H9 (cell line): ENCODE results near the gene UBXN7. TPM values are rescaled to one million over a fixed set of nuclear protein-coding genes. Genes with fewer than 3 reads are reported as not detected.

Experiments used
- DNase-seq: peaks from one replicate; pipeline ENCODE4 v3.0.0-alpha.2; 2017
- H2AFZ ChIP-seq: one replicate; pipeline ENCODE4 v1.6.1; 2013; ENCODE audit warnings: mild to moderate bottlenecking, low read length, control low read depth, moderate library complexity
- H2AK5ac ChIP-seq: 2 replicates; pipeline ENCODE4 v1.6.1; 2013; ENCODE audit warnings: low read length, control low read depth, mixed read lengths; ENCODE audit not compliant: insufficient read length
- H2BK120ac ChIP-seq: one replicate; pipeline ENCODE4 v1.6.1; 2013; ENCODE audit warnings: low read depth, mild to moderate bottlenecking, low read length, control low read depth, inconsistent platforms; ENCODE audit not compliant: poor library complexity, severe bottlenecking
- H2BK12ac ChIP-seq: 2 replicates; pipeline ENCODE4 v1.6.1; 2013; ENCODE audit warnings: low read length, control low read depth, mixed read lengths, low read depth; ENCODE audit not compliant: insufficient read length
- H2BK15ac ChIP-seq: 2 replicates; pipeline ENCODE4 v1.6.1; 2013; ENCODE audit warnings: low read depth, low read length, control low read depth
- H2BK20ac ChIP-seq: one replicate; pipeline ENCODE4 v1.6.1; 2013; ENCODE audit warnings: low read depth, mild to moderate bottlenecking, low read length, control low read depth, inconsistent platforms; ENCODE audit not compliant: poor library complexity, severe bottlenecking
- H2BK5ac ChIP-seq: 2 replicates; pipeline ENCODE4 v1.6.1; 2013; ENCODE audit warnings: low read length, control low read depth, mixed read lengths; ENCODE audit not compliant: insufficient read length
- H3K14ac ChIP-seq: 2 replicates; pipeline ENCODE4 v1.6.1; 2013; ENCODE audit warnings: low read length, control low read depth; ENCODE audit not compliant: insufficient read depth
- H3K18ac ChIP-seq: 2 replicates; pipeline ENCODE4 v1.6.1; 2013; ENCODE audit warnings: low read depth, mild to moderate bottlenecking, mixed read lengths, low read length, control low read depth; ENCODE audit not compliant: insufficient read length
- H3K23ac ChIP-seq: 2 replicates; pipeline ENCODE4 v1.6.1; 2013; ENCODE audit warnings: low read length, control low read depth, mixed read lengths, low read depth; ENCODE audit not compliant: insufficient read length
- H3K23me2 ChIP-seq: 2 replicates; pipeline ENCODE4 v1.6.1; 2013; ENCODE audit warnings: low read depth, mild to moderate bottlenecking, mixed read lengths, low read length, control low read depth; ENCODE audit not compliant: insufficient read length, poor library complexity, severe bottlenecking
- H3K27ac ChIP-seq: 2 replicates; pipeline ENCODE4 v1.5.1; 2013; ENCODE audit warnings: low read length, control low read depth, mixed read lengths, low read depth; ENCODE audit not compliant: insufficient read length
- H3K27me3 ChIP-seq: 2 replicates; pipeline ENCODE4 v1.6.1; 2013; ENCODE audit warnings: low read length, control low read depth, inconsistent platforms; ENCODE audit not compliant: insufficient read depth
- H3K4ac ChIP-seq: 2 replicates; pipeline ENCODE4 v1.6.1; 2013; ENCODE audit warnings: low read depth, mild to moderate bottlenecking, control low read depth, inconsistent platforms, low read length, moderate library complexity
- H3K4me1 ChIP-seq: 2 replicates; pipeline ENCODE4 v1.6.1; 2013; ENCODE audit warnings: low read length, control low read depth, inconsistent platforms; ENCODE audit not compliant: insufficient read depth
- H3K4me2 ChIP-seq: 2 replicates; pipeline ENCODE4 v1.6.1; 2013; ENCODE audit warnings: low read length, control low read depth, mixed read lengths; ENCODE audit not compliant: insufficient read length, insufficient read depth
- H3K56ac ChIP-seq: 2 replicates; pipeline ENCODE4 v1.6.1; 2013; ENCODE audit warnings: low read depth, mild to moderate bottlenecking, mixed read lengths, low read length, control low read depth; ENCODE audit not compliant: insufficient read length
- H3K79me1 ChIP-seq: 2 replicates; pipeline ENCODE4 v1.6.1; 2013; ENCODE audit warnings: low read depth, mild to moderate bottlenecking, moderate library complexity, low read length, control low read depth, inconsistent platforms; ENCODE audit not compliant: insufficient read depth, poor library complexity, severe bottlenecking
- H3K79me2 ChIP-seq: 2 replicates; pipeline ENCODE4 v1.6.1; 2013; ENCODE audit warnings: low read length, control low read depth, inconsistent platforms; ENCODE audit not compliant: insufficient read depth
- H3K9ac ChIP-seq: 2 replicates; pipeline ENCODE4 v1.6.1; 2013; ENCODE audit warnings: low read length, control low read depth, mixed read lengths; ENCODE audit not compliant: insufficient read length; ENCODE audit errors: extremely low read depth
- H3K9me3 ChIP-seq: one replicate; pipeline ENCODE4 v1.6.1; 2013; ENCODE audit warnings: low read depth, low read length, inconsistent platforms; ENCODE audit not compliant: control insufficient read depth
- H3T11ph ChIP-seq: one replicate; pipeline ENCODE4 v1.6.1; 2013; ENCODE audit warnings: mild to moderate bottlenecking, low read length, control low read depth, inconsistent platforms
- H4K20me1 ChIP-seq: one replicate; pipeline ENCODE4 v1.6.1; 2013; ENCODE audit not compliant: control insufficient read depth, insufficient read length, insufficient read depth
- H4K5ac ChIP-seq: 2 replicates; pipeline ENCODE4 v1.6.1; 2013; ENCODE audit warnings: low read depth, mild to moderate bottlenecking, mixed read lengths, low read length, control low read depth; ENCODE audit not compliant: insufficient read length
- H4K8ac ChIP-seq: replicated peaks from 2 replicates; pipeline ENCODE4 v1.6.1; 2013; ENCODE audit warnings: low read length, control low read depth, mixed read lengths, low read depth; ENCODE audit not compliant: insufficient read length
- H4K91ac ChIP-seq: 2 replicates; pipeline ENCODE4 v1.6.1; 2013; ENCODE audit warnings: low read depth, mild to moderate bottlenecking, moderate library complexity, mixed read lengths, low read length, control low read depth; ENCODE audit not compliant: insufficient read length
- H3K27ac Mint-ChIP-seq, 3 experiments: 2 replicates in 2 of 3; 3 replicates in 1 of 3; pipeline ENCODE4 v1.8.0; 2020 to 2021; ENCODE audit warnings: mixed read lengths in 3 of 3, mild to moderate bottlenecking in 1 of 3, moderate library complexity in 1 of 3
- H3K27me3 Mint-ChIP-seq: 2 replicates; pipeline ENCODE4 v1.8.0; 2021; ENCODE audit warnings: low read depth, mild to moderate bottlenecking, moderate library complexity, mixed read lengths
- H3K36me3 Mint-ChIP-seq, 3 experiments: 2 replicates in 2 of 3; 3 replicates in 1 of 3; pipeline ENCODE4 v1.8.0; 2020 to 2021; ENCODE audit warnings: low read depth in 3 of 3, mixed read lengths in 3 of 3; ENCODE audit not compliant: insufficient read depth in 1 of 3
- H3K4me1 Mint-ChIP-seq, 2 experiments: 2 replicates each; pipeline ENCODE4 v1.8.0; 2020; ENCODE audit warnings: mixed read lengths in 2 of 2
- H3K4me3 Mint-ChIP-seq, 2 experiments: 2 replicates in 1 of 2; 3 replicates in 1 of 2; pipeline ENCODE4 v1.8.0; 2020 to 2021; ENCODE audit warnings: mild to moderate bottlenecking in 2 of 2, mixed read lengths in 2 of 2, moderate library complexity in 1 of 2
- H3K9me3 Mint-ChIP-seq, 2 experiments: 2 replicates in 1 of 2; 3 replicates in 1 of 2; pipeline ENCODE4 v1.8.0; 2020; ENCODE audit warnings: mild to moderate bottlenecking in 2 of 2, mixed read lengths in 2 of 2, moderate library complexity in 1 of 2
- CTCF ChIP-seq: fragments of 200-600 bp; sonication (generic); conservative IDR thresholded peaks from 3 replicates; pipeline ENCODE4 v1.8.0; 2021; ENCODE audit warnings: antibody characterized with exemption, mild to moderate bottlenecking
- WGBS: extraction: QIAGEN DNeasy Blood & Tissue Kit; methylation state at CpG from one replicate; pipeline ENCODE4 v1.1.7; 2013; ENCODE audit warnings: missing lambda C conversion rate, low lambda C conversion rate, mixed read lengths; ENCODE audit not compliant: insufficient read length; ENCODE audit errors: extremely low coverage; 5-methylcytosine and 5-hydroxymethylcytosine counted together
- total RNA-seq: library from RNA; stranded (reverse); gene quantifications from 2 replicates; pipeline ENCODE4 v1.2.1, GENCODE V29; 2021

Gene UBXN7
- total RNA-seq, 1 experiment from 2014 or later, result 110 TPM

GRCh38 chr3:196351541-196351940, 80.7 kb downstream of the UBXN7 start:
- no peak for TF ChIP-seq CTCF
- Histone ChIP-seq H3K18ac (no peak overlapping the region), H4K8ac (no peak overlapping the region), H4K5ac (no peak overlapping the region), H3K4me1 (no peaks in the 10 kb centered on the region), H2AFZ (no peak overlapping the region), H3K27me3 (no peaks in the 10 kb centered on the region), H2BK20ac (no peak overlapping the region), H3K4ac (no peak overlapping the region), H4K20me1 (no peaks in the 10 kb centered on the region), H2BK12ac (no peak overlapping the region), H3K9ac (no peak overlapping the region), H4K91ac (no peak overlapping the region), H3K56ac (no peak overlapping the region), H2BK5ac (no peak overlapping the region), H2BK120ac (no peak overlapping the region), H3K27ac (no peak overlapping the region), H2AK5ac (no peak overlapping the region), H3K23me2 (no peaks in the 10 kb centered on the region), H3K79me2 (no peaks in the 10 kb centered on the region), H3K9me3 (no peaks in the 10 kb centered on the region), H3K4me2 (no peak overlapping the region), H2BK15ac (no peak overlapping the region), H3K23ac (no peak overlapping the region), H3T11ph (no peak overlapping the region), H3K79me1 (no peaks in the 10 kb centered on the region), H3K14ac (no peak overlapping the region)
- Mint-ChIP-seq H3K36me3 (peaks cover 14 to 55% (median 50%) of the 10 kb centered on the region in 3 experiments; a peak in 6 of 7 replicates), H3K27me3 (no peaks in the 10 kb centered on the region), H3K9me3 (no peaks in the 10 kb centered on the region), H3K27ac (no peak overlapping the region; a peak in 1 of 7 replicates), H3K4me3 (no peak overlapping the region), H3K4me1 (no peaks in the 10 kb centered on the region)
- no peak for DNase-seq
- no CpG with 5 or more reads among the region's 6 CpGs for WGBS
